Suprapubic skin (tissue), 4 donors: Measurements from ENCODE around the gene PFKFB2. TPM values are rescaled to one million over a fixed set of nuclear protein-coding genes. Genes with fewer than 3 reads are reported as not detected.

Experiments
- DNase-seq, 2 donors: peaks; one replicate each; pipeline ENCODE4 v3.0.0-alpha.2; 2019; ENCODE audit warnings: low spot score in 2 of 2
- H3K27ac ChIP-seq: fragments of 200-600 bp; sonication (generic); one replicate; pipeline ENCODE4 v1.5.1; 2019
- H3K27me3 ChIP-seq: fragments of 200-600 bp; sonication (generic); one replicate; pipeline ENCODE4 v1.5.1; 2019
- H3K36me3 ChIP-seq: fragments of 200-600 bp; sonication (generic); one replicate; pipeline ENCODE4 v1.5.1; 2019
- H3K4me1 ChIP-seq: fragments of 200-600 bp; sonication (generic); one replicate; pipeline ENCODE4 v1.5.1; 2019
- H3K4me3 ChIP-seq: fragments of 200-600 bp; sonication (generic); one replicate; pipeline ENCODE4 v1.5.1; 2019; ENCODE audit warnings: mild to moderate bottlenecking
- H3K9me3 ChIP-seq: fragments of 200-600 bp; sonication (generic); one replicate; pipeline ENCODE4 v1.5.1; 2019
- CTCF ChIP-seq, 2 donors: fragments of 200-600 bp in 1 of 2; fragments of 450-650 bp in 1 of 2; sonication (generic) in 1 of 2; IDR thresholded peaks; one replicate each; pipeline ENCODE4 v1.5.1; 2016 to 2019; ENCODE audit warnings: antibody characterized with exemption in 2 of 2, mild to moderate bottlenecking in 1 of 2, moderate library complexity in 1 of 2
- EP300 ChIP-seq: sonication (generic); formaldehyde crosslinking; IDR thresholded peaks from one replicate; pipeline ENCODE4 v1.6.1; 2017; ENCODE audit warnings: antibody characterized with exemption
- POLR2A ChIP-seq, 2 donors: fragments of 450-650 bp; IDR thresholded peaks; one replicate each; pipeline ENCODE4 v1.6.1; 2017; ENCODE audit warnings: antibody characterized with exemption in 2 of 2, mild to moderate bottlenecking in 2 of 2, moderate library complexity in 2 of 2
- POLR2AphosphoS5 ChIP-seq, 3 donors: sonication (generic); formaldehyde crosslinking; IDR thresholded peaks; one replicate each; pipeline ENCODE4 v1.6.1; 2017; ENCODE audit warnings: antibody characterized with exemption in 3 of 3
- WGBS: methylation state at CpG from one replicate; pipeline ENCODE4 v1.1.5; 2018; 5-methylcytosine and 5-hydroxymethylcytosine counted together
- total RNA-seq, 4 donors: library from RNA; depleted of rRNA; stranded (reverse); fragments of >200 nt; gene quantifications; one replicate each; pipeline ENCODE4 v1.1.0, GENCODE V29; 2016

Gene PFKFB2
- total RNA-seq, 4 donors from 2014 or later: 11.8 to 33.1 (median 17.1) TPM

DNA sequence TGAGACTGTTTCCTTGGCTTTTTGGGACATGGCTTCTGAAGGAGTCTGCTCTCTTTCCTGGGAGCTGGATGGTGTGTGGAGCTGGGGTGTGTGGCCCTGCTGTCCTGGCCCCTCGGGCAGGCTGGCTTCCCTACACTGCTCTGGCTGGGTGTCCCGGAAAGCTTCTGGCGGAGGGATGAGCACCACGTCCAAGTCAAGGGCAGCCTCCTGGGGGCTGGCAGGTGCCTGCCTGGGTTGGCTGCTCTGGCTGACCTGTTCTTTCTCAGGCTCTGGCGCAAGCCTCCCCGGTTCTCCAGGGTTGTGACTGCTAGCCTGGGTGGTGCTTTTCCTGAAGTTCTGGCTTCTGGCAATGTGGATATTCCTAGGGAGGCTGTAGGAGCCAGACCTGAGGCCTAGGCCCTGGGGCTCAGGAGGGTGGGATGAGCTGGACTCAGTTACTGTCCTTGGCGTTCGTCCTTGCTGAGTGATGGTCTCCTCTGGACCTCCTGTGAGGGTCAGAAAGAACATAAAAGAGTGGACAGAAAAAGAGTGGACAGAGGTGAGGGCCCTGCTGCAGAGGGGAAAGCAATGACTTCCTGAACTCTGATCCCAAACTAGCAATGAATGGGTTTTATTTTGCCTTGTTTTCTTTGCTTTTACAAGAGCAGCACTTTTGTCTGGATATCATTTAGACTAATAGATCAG, 29.9 kb upstream of the PFKFB2 start:
- 61% methylated on average over 7 of the region's 8 CpGs for WGBS
- Histone ChIP-seq H3K27me3 (no peaks in the 10 kb centered on the region), H3K27ac (peak overlapping the region; percentile 93), H3K4me3 (no peak overlapping the region), H3K4me1 (peaks cover 98% of the 10 kb centered on the region), H3K9me3 (no peaks in the 10 kb centered on the region), H3K36me3 (no peaks in the 10 kb centered on the region)
- no peak for TF ChIP-seq POLR2AphosphoS5 (IDR thresholded peaks at IDR 0.05)
- no peak for TF ChIP-seq EP300
- TF ChIP-seq CTCF (IDR thresholded peaks at IDR 0.05): no peak
- TF ChIP-seq POLR2A (IDR thresholded peaks at IDR 0.05): no peak
- DNase-seq: no peak

- WGBS: 68% methylated on average over 14 of the region's 18 CpGs
These were observed 28.6 kb upstream of the PFKFB2 start for GRCh38 chr1:207024202-207025145.

DNA sequence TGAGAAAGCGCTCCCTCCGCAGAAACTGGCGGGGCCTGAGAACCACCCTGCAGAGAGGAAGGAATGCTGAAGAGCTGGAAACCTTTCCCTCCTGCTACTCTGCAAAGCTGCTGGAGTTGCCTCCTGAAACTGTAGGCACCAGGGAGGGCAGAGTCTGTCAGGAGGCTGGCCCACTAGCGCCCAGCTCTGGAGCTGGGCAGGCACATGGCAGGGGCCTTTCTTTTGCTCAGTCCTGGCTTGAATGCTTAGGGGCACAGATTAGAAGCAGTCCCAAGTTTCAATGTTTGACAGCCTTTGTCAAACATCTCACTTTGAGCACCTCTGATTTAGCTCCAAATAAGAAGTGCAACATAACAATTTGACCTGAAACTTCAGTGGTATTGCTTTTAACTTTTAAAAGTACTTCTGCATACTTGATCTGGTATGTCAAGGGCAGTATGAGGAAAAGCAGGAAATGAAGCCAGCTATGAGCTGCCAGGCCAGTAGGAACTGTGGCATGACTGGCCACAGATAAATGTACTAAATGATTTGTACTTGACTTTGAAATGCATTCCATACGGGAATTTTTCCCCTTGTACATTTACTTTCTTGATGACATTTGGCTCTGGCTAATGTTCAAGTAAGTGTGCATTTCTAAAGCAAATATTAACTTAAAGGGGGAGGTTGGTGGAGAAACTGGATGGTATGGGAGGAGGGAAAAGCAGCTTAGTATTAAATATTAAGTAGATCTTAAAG, 27.8 kb upstream of the PFKFB2 start:
- Histone ChIP-seq H3K36me3 (no peaks in the 10 kb centered on the region), H3K4me1 (peaks cover 89% of the 10 kb centered on the region), H3K4me3 (no peak overlapping the region), H3K27me3 (no peaks in the 10 kb centered on the region), H3K27ac (peak overlapping the region; percentile 93), H3K9me3 (no peaks in the 10 kb centered on the region)
- DNase-seq: no peak
- TF ChIP-seq POLR2A (IDR thresholded peaks at IDR 0.05) (no peak), EP300 (no peak), CTCF (IDR thresholded peaks at IDR 0.05) (no peak), POLR2AphosphoS5 (IDR thresholded peaks at IDR 0.05) (no peak)
- 30% methylated on average over 5 of the region's 5 CpGs for whole genome bisulfite sequencing

More at GRCh38 chr1:207024202-207025145, 28.6 kb upstream of the PFKFB2 start:
- H3K36me3 ChIP-seq: no peaks in the 10 kb centered on the region
- no peaks in the 10 kb centered on the region for H3K9me3 ChIP-seq
- H3K4me3 ChIP-seq: no peak overlapping the region
- no peak for DNase-seq
- H3K27me3 ChIP-seq: no peaks in the 10 kb centered on the region
- TF ChIP-seq POLR2AphosphoS5 (IDR thresholded peaks at IDR 0.05) (no peak), CTCF (IDR thresholded peaks at IDR 0.05) (no peak), POLR2A (IDR thresholded peaks at IDR 0.05) (no peak), EP300 (no peak)
- H3K27ac ChIP-seq: peak overlapping the region; percentile 93
- H3K4me1 ChIP-seq: peaks cover 90% of the 10 kb centered on the region

- no peak for DNase-seq
- WGBS: 42% methylated on average over 4 of the region's 4 CpGs
- no peak for TF ChIP-seq POLR2AphosphoS5 (IDR thresholded peaks at IDR 0.05)
- no peak for TF ChIP-seq CTCF (IDR thresholded peaks at IDR 0.05)
- no peak for TF ChIP-seq EP300
- TF ChIP-seq POLR2A (IDR thresholded peaks at IDR 0.05): no peak
- no peaks in the 10 kb centered on the region for H3K9me3 ChIP-seq
- H3K4me1 ChIP-seq: peaks cover 87% of the 10 kb centered on the region
- no peaks in the 10 kb centered on the region for H3K36me3 ChIP-seq
- peak overlapping the region; percentile 93 for H3K27ac ChIP-seq
- H3K27me3 ChIP-seq: no peaks in the 10 kb centered on the region
- H3K4me3 ChIP-seq: no peak overlapping the region
These were observed 27.0 kb upstream of the PFKFB2 start for GRCh38 chr1:207026104-207026534.
